HepG2 (cell line): ENCODE measurements around the gene GALNT15. TPM values are rescaled to one million over a fixed set of nuclear protein-coding genes. Genes with fewer than 3 reads are reported as not detected.

ENCODE experiments used
- ATAC-seq: fragments of 200-7000 bp; cut with Tn5 transposase; 3 replicates; pipeline ENCODE4 v1.9.1; 2020; ENCODE audit warnings: mild to moderate bottlenecking, moderate library complexity
- BruUV-seq: library from RNA; stranded (reverse); fragments of 400-500 nt; replicated peaks from 2 replicates; lab custom pipeline; 2021; lab: Mats Ljungman, UMichigan
- CTCF ChIA-PET: fragments of 300-600 bp; formaldehyde crosslinking; extraction: SDS; loops from one replicate; lab custom pipeline; 2021; ENCODE audit warnings: low total read pairs, inconsistent platforms, low intra/inter-chr PET ratio; lab: Yijun Ruan, JAX
- POLR2A ChIA-PET: fragments of 350-600 bp; sonication (Branson Sonifier 250); formaldehyde crosslinking; loops from one replicate; lab custom pipeline; 2020; ENCODE audit warnings: antibody characterized with exemption, inconsistent platforms; lab: Yijun Ruan, JAX
- DNase-seq: peaks from one replicate; pipeline ENCODE4 v3.0.0-alpha.2; 2015; ENCODE audit warnings: low spot score
- FAIRE-seq: peaks from 3 replicates; lab custom pipeline; 2011; peaks lifted over from hg19 to GRCh38; lab: Jason Lieb, UNC
- H2AFZ ChIP-seq: one replicate; pipeline ENCODE4 v1.6.1; 2011; ENCODE audit warnings: low read length, inconsistent platforms
- H3K27ac ChIP-seq: fragments of 300-600 bp; 3 replicates; pipeline ENCODE4 v1.8.0; 2011; ENCODE audit warnings: mixed run types, mild to moderate bottlenecking, mixed read lengths, low read length, inconsistent platforms; ENCODE audit not compliant: insufficient read depth; ENCODE audit errors: extremely low read length
- H3K27me3 ChIP-seq, 2 experiments: fragments of 200-600 bp in 1 of 2; 2 replicates in 1 of 2; 3 replicates in 1 of 2; pipeline versions ENCODE4 v1.6.0 to v1.8.0; 2011; ENCODE audit warnings: low read length in 2 of 2, mild to moderate bottlenecking in 2 of 2, moderate library complexity in 2 of 2, inconsistent platforms in 1 of 2; ENCODE audit not compliant: insufficient read depth in 2 of 2, control insufficient read depth in 1 of 2
- H3K36me3 ChIP-seq, 2 experiments: fragments of 200-600 bp in 1 of 2; replicated peaks in 1 of 2; 2 replicates in 1 of 2; 3 replicates in 1 of 2; pipeline versions ENCODE4 v1.5.1 to v1.8.0; 2011; ENCODE audit warnings: low read length in 2 of 2, inconsistent platforms in 1 of 2; ENCODE audit not compliant: insufficient read depth in 2 of 2, control insufficient read depth in 1 of 2
- H3K4me1 ChIP-seq: 2 replicates; pipeline ENCODE4 v1.5.1; 2012; ENCODE audit warnings: low read length, inconsistent platforms; ENCODE audit not compliant: insufficient read depth
- H3K4me2 ChIP-seq: 2 replicates; pipeline ENCODE4 v1.6.0; 2011; ENCODE audit warnings: low read depth, low read length, inconsistent platforms
- H3K4me3 ChIP-seq, 3 experiments: fragments of 200-600 bp in 1 of 3; sonication (generic), shearing (Covaris generic) in 1 of 3; replicated peaks in 1 of 3; 2 replicates each; pipeline ENCODE4 v1.5.1; 2011 to 2016; ENCODE audit warnings: low read length in 3 of 3, inconsistent platforms in 2 of 3, low read depth in 2 of 3, mild to moderate bottlenecking in 2 of 3, control low read depth in 1 of 3, mixed read lengths in 1 of 3; ENCODE audit not compliant: insufficient read depth in 1 of 3
- H3K79me2 ChIP-seq: one replicate; pipeline ENCODE4 v1.6.1; 2011; ENCODE audit warnings: low read length, inconsistent platforms; ENCODE audit not compliant: insufficient read depth
- H3K9ac ChIP-seq: 2 replicates; pipeline ENCODE4 v1.6.0; 2011; ENCODE audit warnings: mild to moderate bottlenecking, low read depth, low read length, inconsistent platforms; ENCODE audit not compliant: insufficient read depth
- H3K9me3 ChIP-seq: 2 replicates; pipeline ENCODE4 v1.5.1; 2012; ENCODE audit warnings: mild to moderate bottlenecking, low read length
- H4K20me1 ChIP-seq: 2 replicates; pipeline ENCODE4 v1.6.0; 2011; ENCODE audit warnings: inconsistent platforms, mild to moderate bottlenecking, low read length, moderate library complexity; ENCODE audit not compliant: insufficient read depth
- ARNT ChIP-seq: fragments of 450-650 bp; IDR thresholded peaks from 2 replicates; pipeline ENCODE4 v1.6.1; 2017
- ATF7 ChIP-seq, 2 experiments: fragments of 450-650 bp in 1 of 2; sonication (generic) in 1 of 2; formaldehyde crosslinking in 1 of 2; IDR thresholded peaks; 2 replicates each; pipeline versions ENCODE4 v1.4.0 to v1.6.1; 2016 to 2020; ENCODE audit warnings: antibody characterized with exemption in 1 of 2, mild to moderate bottlenecking in 1 of 2, missing genetic modification reagents in 1 of 2
- CBFB ChIP-seq: sonication (generic); formaldehyde crosslinking; IDR thresholded peaks from 2 replicates; pipeline ENCODE4 v1.4.0; 2020; ENCODE audit warnings: missing genetic modification reagents
- E2F1 ChIP-seq: sonication (generic); formaldehyde crosslinking; IDR thresholded peaks from 2 replicates; pipeline ENCODE4 v1.5.0; 2020; ENCODE audit warnings: missing genetic modification reagents
- ELF3 ChIP-seq: IDR thresholded peaks from 2 replicates; pipeline ENCODE4 v1.6.1; 2016; ENCODE audit warnings: missing genetic modification reagents, missing compliant biosample characterization
- ERF ChIP-seq: IDR thresholded peaks from 2 replicates; pipeline ENCODE4 v1.6.1; 2018; ENCODE audit warnings: missing biosample characterization, missing genetic modification reagents
- FOXA3 ChIP-seq: IDR thresholded peaks from 2 replicates; pipeline ENCODE4 v1.6.1; 2016; ENCODE audit warnings: missing genetic modification reagents, missing compliant biosample characterization
- FOXO1 ChIP-seq: sonication (generic); formaldehyde crosslinking; IDR thresholded peaks from 2 replicates; pipeline ENCODE4 v1.4.0; 2020; ENCODE audit warnings: missing genetic modification reagents
- MAZ ChIP-seq, 2 experiments: sonication (generic) in 1 of 2; formaldehyde crosslinking in 1 of 2; IDR thresholded peaks; 2 replicates each; pipeline versions ENCODE4 v1.5.0 to v1.6.1; 2012 to 2020; ENCODE audit warnings: low read depth in 2 of 2, mild to moderate bottlenecking in 2 of 2, borderline replicate concordance in 1 of 2, improper control_type of control experiment in 1 of 2, low read length in 1 of 2, missing genetic modification reagents in 1 of 2, moderate library complexity in 1 of 2
- NCOA2 ChIP-seq: sonication (generic); formaldehyde crosslinking; IDR thresholded peaks from 2 replicates; pipeline ENCODE4 v1.8.0; 2022; ENCODE audit warnings: inconsistent platforms
- NONO ChIP-seq, 2 experiments: fragments of 450-650 bp in 1 of 2; sonication (generic) in 1 of 2; formaldehyde crosslinking in 1 of 2; IDR thresholded peaks in 1 of 2; conservative IDR thresholded peaks in 1 of 2; 2 replicates each; pipeline versions ENCODE4 v1.6.1 to v1.8.0; 2017 to 2022; ENCODE audit warnings: mild to moderate bottlenecking in 1 of 2, missing genetic modification reagents in 1 of 2, moderate library complexity in 1 of 2
- RBM39 ChIP-seq: fragments of 200-400 bp; formaldehyde crosslinking; IDR thresholded peaks from one replicate; pipeline ENCODE4 v1.6.1; 2018; ENCODE audit warnings: antibody characterized with exemption, mild to moderate bottlenecking, low read depth, low read length; ENCODE audit not compliant: poor library complexity, severe bottlenecking
- THAP7 ChIP-seq: sonication (generic); formaldehyde crosslinking; IDR thresholded peaks from 2 replicates; pipeline ENCODE4 v1.8.1; 2023; ENCODE audit warnings: mild to moderate bottlenecking, missing genetic modification reagents
- ZNF333 ChIP-seq: sonication (generic); formaldehyde crosslinking; IDR thresholded peaks from 2 replicates; pipeline ENCODE4 v1.4.0; 2020; ENCODE audit warnings: mild to moderate bottlenecking, missing genetic modification reagents, borderline replicate concordance
- ZNF432 ChIP-seq: sonication (generic); formaldehyde crosslinking; IDR thresholded peaks from 2 replicates; pipeline ENCODE4 v1.5.0; 2020; ENCODE audit warnings: missing genetic modification reagents, mild to moderate bottlenecking, borderline replicate concordance
- ZNF556 ChIP-seq: sonication (generic); formaldehyde crosslinking; IDR thresholded peaks from 2 replicates; pipeline ENCODE4 v1.4.0; 2020; ENCODE audit warnings: mild to moderate bottlenecking, missing genetic modification reagents, borderline replicate concordance
- ZNF703 ChIP-seq: sonication (generic); formaldehyde crosslinking; IDR thresholded peaks from 2 replicates; pipeline ENCODE4 v1.5.1; 2020; ENCODE audit warnings: missing genetic modification reagents, mild to moderate bottlenecking, moderate library complexity, borderline replicate concordance
- ZNF83 ChIP-seq: sonication (generic); formaldehyde crosslinking; IDR thresholded peaks from 2 replicates; pipeline ENCODE4 v1.4.0; 2020; ENCODE audit warnings: missing genetic modification reagents, mild to moderate bottlenecking, borderline replicate concordance
- WGBS: methylation state at CpG from one replicate; pipeline ENCODE4 v1.1.6; 2017; ENCODE audit warnings: low lambda C conversion rate; 5-methylcytosine and 5-hydroxymethylcytosine counted together
- in situ Hi-C: cut with HindIII; loops from 2 replicates; pipeline ENCODE4 v1.10.0; 2017; ENCODE audit warnings: low pct_unique_long_range_greater_than_20kb; ENCODE audit not compliant: extremely low pct_ligation_motif_present
- intact Hi-C: fragments of 100-400 bp; cut with micrococcal nuclease; formaldehyde crosslinking; loops from one replicate; pipeline ENCODE4 v1.10.0; 2022; ENCODE audit not compliant: unreplicated experiment
- polyA plus RNA-seq, 8 experiments: library from polyadenylated mRNA; depleted of rRNA in 3 of 8; stranded (reverse) in 7 of 8; unstranded in 1 of 8; fragments of >200 nt; fragmentation: Illumina TruSeq in 4 of 8; extraction: Trizol in 4 of 8; gene quantifications; 2 replicates each; pipeline versions ENCODE4 v1.2.1 to v1.2.3, GENCODE V29; 2011 to 2016; ENCODE audit warnings: low read depth in 4 of 8, missing spikeins in 1 of 8, mixed read lengths in 1 of 8; ENCODE audit not compliant: insufficient read depth in 1 of 8
- total RNA-seq, 5 experiments: library from RNA; depleted of rRNA; stranded (reverse); fragments of >200 nt; fragmentation: Illumina TruSeq; extraction: Trizol; gene quantifications; 2 replicates each; pipeline ENCODE4 v1.2.3, GENCODE V29; 2016; ENCODE audit warnings: low read depth in 1 of 5
- TF ChIP-seq, protein P1 (sequence below): IDR thresholded peaks from 2 replicates; pipeline ENCODE4 v1.6.1; 2016; ENCODE audit warnings: missing compliant biosample characterization, missing genetic modification reagents, borderline replicate concordance

Gene GALNT15
- total and polyA plus RNA-seq, 2 of the 13 experiments (the other 11 are each of a cell fraction or from before 2014, with no cell fraction given): 0.02 to 0.04 TPM

- no peak for TF ChIP-seq ZNF333
- TF ChIP-seq MAZ (IDR thresholded peaks at IDR 0.05; ENCODE audit: borderline replicate concordance, low read depth, low read length): no peak
- TF ChIP-seq MAZ (CRISPR knock-in tag; IDR thresholded peaks at IDR 0.05; ENCODE audit: low read depth): no peak
- TF ChIP-seq CBFB: no peak
- TF ChIP-seq, protein P1, sequence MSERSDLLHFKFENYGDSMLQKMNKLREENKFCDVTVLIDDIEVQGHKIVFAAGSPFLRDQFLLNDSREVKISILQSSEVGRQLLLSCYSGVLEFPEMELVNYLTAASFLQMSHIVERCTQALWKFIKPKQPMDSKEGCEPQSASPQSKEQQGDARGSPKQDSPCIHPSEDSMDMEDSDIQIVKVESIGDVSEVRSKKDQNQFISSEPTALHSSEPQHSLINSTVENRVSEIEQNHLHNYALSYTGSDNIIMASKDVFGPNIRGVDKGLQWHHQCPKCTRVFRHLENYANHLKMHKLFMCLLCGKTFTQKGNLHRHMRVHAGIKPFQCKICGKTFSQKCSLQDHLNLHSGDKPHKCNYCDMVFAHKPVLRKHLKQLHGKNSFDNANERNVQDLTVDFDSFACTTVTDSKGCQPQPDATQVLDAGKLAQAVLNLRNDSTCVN (CRISPR knock-in tag): peak; percentile 46; the same call in 1 of the 2 replicates
Observed at GRCh38 chr3:16247282-16248061, 73.0 kb downstream of the GALNT15 start (continued).

DNA sequence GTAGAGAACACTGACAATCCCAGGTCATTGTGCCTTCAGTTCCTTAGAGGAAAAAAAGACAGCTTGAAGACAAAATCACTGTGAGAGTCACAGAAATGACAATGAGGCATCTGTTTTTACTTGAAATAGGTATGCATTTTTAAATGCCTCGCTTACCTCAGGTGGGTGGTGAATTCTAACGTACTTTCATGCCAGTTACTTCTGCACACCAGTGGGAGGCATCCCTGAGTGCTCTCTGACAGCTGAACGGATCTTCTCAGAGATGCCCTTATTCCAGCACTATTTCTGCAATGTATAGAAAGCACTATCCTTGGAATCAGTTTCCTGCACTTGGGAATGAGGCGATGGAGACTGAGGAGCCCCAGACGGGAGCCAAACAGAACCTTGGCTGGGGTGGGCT, 74.1 kb downstream of the GALNT15 start:
- Histone ChIP-seq H2AFZ (no peak overlapping the region), H3K9me3 (no peaks in the 10 kb centered on the region), H3K9ac (no peak overlapping the region; the same call in 1 of the 2 replicates), H3K4me2 (peak overlapping the region; percentile 98), H3K4me1 (peaks cover 46% of the 10 kb centered on the region), H3K4me3 (no peak overlapping the region), H3K27me3 (peaks cover 0 to 1% of the 10 kb centered on the region in 2 experiments; a peak in 2 of 5 replicates), H3K36me3 (no peaks in the 10 kb centered on the region), H3K79me2 (no peaks in the 10 kb centered on the region), H4K20me1 (no peaks in the 10 kb centered on the region), H3K27ac (no peak overlapping the region)
- CTCF ChIA-PET: interaction anchor here (1.2 kb wide), 1 partner anchor 19 kb away, joined by 3 read pairs; no protein-coding TSS in a partner anchor
- POLR2A ChIA-PET: interaction anchor here (0.8 to 2.3 kb wide), 3 partner anchors 17 to 189 kb away, joined by 3 to 22 read pairs (median 7); partner anchors contain the start of genes DPH3 and OXNAD1
- no peak for DNase-seq
- ATAC-seq: no peak
- intact Hi-C loops (loop anchor here (5.0 to 10.0 kb wide), 3 partner anchors 186 to 644 kb away; partner anchors contain the start of genes BTD and HACL1), in situ Hi-C loops (loop anchor here (5.0 to 25.0 kb wide), 2 partner anchors 201 to 611 kb away; no protein-coding TSS in a partner anchor)
- BruUV-seq: no TSS peak
- 53% methylated on average over 5 of the region's 5 CpGs for WGBS
- FAIRE-seq: no peak
- TF ChIP-seq ATF7 (IDR thresholded peaks at IDR 0.05) (no peak), ATF7 (CRISPR knock-in tag; IDR thresholded peaks at IDR 0.05) (no peak), CBFB (no peak), RBM39 (no peak), ARNT (no peak), ZNF703 (CRISPR knock-in tag) (no peak), E2F1 (CRISPR knock-in tag) (no peak), ZNF83 (no peak), ELF3 (CRISPR knock-in tag) (no peak), ZNF556 (no peak), ZNF432 (CRISPR knock-in tag) (no peak), NCOA2 (CRISPR knock-in tag) (no peak), ERF (no peak), NONO (IDR thresholded peaks at IDR 0.05) (no peak), NONO (CRISPR knock-in tag; conservative IDR thresholded peaks at IDR 0.05) (no peak), FOXO1 (no peak), FOXA3 (CRISPR knock-in tag) (no peak), THAP7 (no peak)
